Caco-2 (cell line): ENCODE measurements around the gene GPC6. TPM values are rescaled to one million over a fixed set of nuclear protein-coding genes. Genes with fewer than 3 reads are reported as not detected.

ENCODE experiments used
- BruUV-seq: library from RNA; stranded (reverse); fragments of 400-500 nt; replicated peaks from 2 replicates; lab custom pipeline; 2021; lab: Mats Ljungman, UMichigan
- CTCF ChIA-PET: fragments of 300-600 bp; sonication (Branson Sonifier 250); formaldehyde crosslinking; loops from one replicate; lab custom pipeline; 2022; ENCODE audit warnings: antibody characterized with exemption; lab: Charles Lee
- POLR2A ChIA-PET: fragments of 300-600 bp; sonication (Branson Sonifier 250); formaldehyde crosslinking; loops from one replicate; lab custom pipeline; 2022; ENCODE audit warnings: antibody characterized with exemption; lab: Charles Lee
- DNase-seq, 2 experiments: peaks; one replicate each; pipeline versions ENCODE4 v3.0.0 to v3.0.0-alpha.2; 2020 to 2022
- H3K27me3 ChIP-seq: replicated peaks from 2 replicates; pipeline ENCODE4 v1.6.0; 2011; ENCODE audit warnings: low read length; ENCODE audit not compliant: control insufficient read depth, insufficient read depth
- H3K36me3 ChIP-seq: 2 replicates; pipeline ENCODE4 v1.5.1; 2011; ENCODE audit warnings: low read length; ENCODE audit not compliant: control insufficient read depth, insufficient read depth
- H3K4me1 ChIP-seq: fragments of 250-450 bp; sonication (Bioruptor Pico); 2 replicates; pipeline ENCODE4 v1.5.1; 2020; ENCODE audit warnings: mild to moderate bottlenecking
- H3K4me3 ChIP-seq: 2 replicates; pipeline ENCODE4 v1.5.1; 2011; ENCODE audit warnings: low read depth, mild to moderate bottlenecking, control low read depth, low read length
- H3K9me3 ChIP-seq: fragments of 250-450 bp; sonication (Bioruptor Pico); 2 replicates; pipeline ENCODE4 v1.5.1; 2020; ENCODE audit warnings: mild to moderate bottlenecking, moderate library complexity
- H3K27ac Mint-ChIP-seq: one replicate; pipeline ENCODE4 v1.8.0; 2022; ENCODE audit warnings: mixed read lengths; ENCODE audit not compliant: unreplicated experiment
- H3K27me3 Mint-ChIP-seq: one replicate; pipeline ENCODE4 v1.8.0; 2022; ENCODE audit warnings: mixed read lengths; ENCODE audit not compliant: insufficient read depth, unreplicated experiment
- H3K36me3 Mint-ChIP-seq: one replicate; pipeline ENCODE4 v1.8.0; 2022; ENCODE audit warnings: mild to moderate bottlenecking, mixed read lengths; ENCODE audit not compliant: insufficient read depth, unreplicated experiment
- H3K4me1 Mint-ChIP-seq: one replicate; pipeline ENCODE4 v1.8.0; 2022; ENCODE audit warnings: low read depth, mixed read lengths; ENCODE audit not compliant: unreplicated experiment
- H3K4me3 Mint-ChIP-seq: one replicate; pipeline ENCODE4 v1.8.0; 2022; ENCODE audit warnings: mild to moderate bottlenecking, moderate library complexity, mixed read lengths; ENCODE audit not compliant: unreplicated experiment
- H3K9me3 Mint-ChIP-seq: one replicate; pipeline ENCODE4 v1.8.0; 2022; ENCODE audit warnings: mixed read lengths; ENCODE audit not compliant: unreplicated experiment
- intact Hi-C: fragments of 100-400 bp; cut with micrococcal nuclease; formaldehyde crosslinking; loops from one replicate; pipeline ENCODE4 v1.10.0; 2022; ENCODE audit not compliant: unreplicated experiment
- total RNA-seq: library from RNA; stranded (reverse); gene quantifications from 2 replicates; pipeline ENCODE4 v1.2.3, GENCODE V29; 2022
- TF ChIP-seq, protein P1 (sequence below), 2 experiments: fragments of 200-600 bp in 1 of 2; IDR thresholded peaks; 1 replicate in 1 of 2; 2 replicates in 1 of 2; pipeline versions ENCODE4 v1.5.1 to v1.8.0; 2011 to 2022; ENCODE audit warnings: antibody characterized with exemption in 1 of 2, control low read depth in 1 of 2, inconsistent platforms in 1 of 2, low read depth in 1 of 2, low read length in 1 of 2, mild to moderate bottlenecking in 1 of 2, moderate library complexity in 1 of 2; ENCODE audit not compliant: insufficient read depth in 1 of 2, severe bottlenecking in 1 of 2, unreplicated experiment in 1 of 2

The GPC6 gene
- total RNA-seq, 1 experiment from 2014 or later: 0.16 TPM

DNA sequence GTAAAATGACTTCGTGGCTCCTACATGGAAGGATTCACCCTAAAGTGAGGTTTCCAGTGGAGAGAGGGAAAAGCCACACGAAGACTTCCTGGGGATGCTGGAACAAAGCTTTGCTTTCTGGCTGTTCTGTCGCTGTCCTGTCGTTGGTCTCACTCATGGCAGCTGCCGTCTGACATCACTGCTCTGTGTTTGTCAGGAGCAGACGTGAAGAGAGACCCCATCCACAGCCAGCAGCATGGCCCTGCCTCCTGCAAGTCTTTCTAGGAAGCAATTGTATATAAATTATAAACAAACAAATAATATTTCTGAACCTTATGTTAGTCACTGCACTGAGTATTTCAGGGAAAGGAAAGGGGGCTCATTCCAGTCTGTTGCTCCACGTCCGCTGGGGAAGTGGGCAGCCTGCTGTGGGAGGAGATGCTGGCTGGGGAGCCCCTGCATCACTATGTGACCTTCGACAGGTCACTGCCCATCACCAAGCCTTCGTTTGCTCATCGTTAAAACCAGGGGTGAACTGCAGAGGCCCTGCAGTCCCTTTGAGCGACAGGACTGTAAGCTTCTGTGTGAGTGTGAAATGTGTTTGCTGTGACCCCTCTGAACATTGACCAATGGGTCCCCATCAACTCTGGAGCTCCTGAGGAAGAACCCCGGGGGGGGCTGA lies 1101.9 kb downstream of the GPC6 start:
- peaks cover 7% of the 10 kb centered on the region for H3K4me1 Mint-ChIP-seq
- H3K27me3 Mint-ChIP-seq: peaks cover 13% of the 10 kb centered on the region
- Histone ChIP-seq H3K27me3 (no peaks in the 10 kb centered on the region; the same call in none of the 2 replicates), H3K4me3 (no peak overlapping the region), H3K36me3 (no peaks in the 10 kb centered on the region), H3K9me3 (no peaks in the 10 kb centered on the region), H3K4me1 (no peaks in the 10 kb centered on the region; the same call in 1 of the 2 replicates)
- H3K9me3 Mint-ChIP-seq: no peaks in the 10 kb centered on the region
- TF ChIP-seq, protein P1, sequence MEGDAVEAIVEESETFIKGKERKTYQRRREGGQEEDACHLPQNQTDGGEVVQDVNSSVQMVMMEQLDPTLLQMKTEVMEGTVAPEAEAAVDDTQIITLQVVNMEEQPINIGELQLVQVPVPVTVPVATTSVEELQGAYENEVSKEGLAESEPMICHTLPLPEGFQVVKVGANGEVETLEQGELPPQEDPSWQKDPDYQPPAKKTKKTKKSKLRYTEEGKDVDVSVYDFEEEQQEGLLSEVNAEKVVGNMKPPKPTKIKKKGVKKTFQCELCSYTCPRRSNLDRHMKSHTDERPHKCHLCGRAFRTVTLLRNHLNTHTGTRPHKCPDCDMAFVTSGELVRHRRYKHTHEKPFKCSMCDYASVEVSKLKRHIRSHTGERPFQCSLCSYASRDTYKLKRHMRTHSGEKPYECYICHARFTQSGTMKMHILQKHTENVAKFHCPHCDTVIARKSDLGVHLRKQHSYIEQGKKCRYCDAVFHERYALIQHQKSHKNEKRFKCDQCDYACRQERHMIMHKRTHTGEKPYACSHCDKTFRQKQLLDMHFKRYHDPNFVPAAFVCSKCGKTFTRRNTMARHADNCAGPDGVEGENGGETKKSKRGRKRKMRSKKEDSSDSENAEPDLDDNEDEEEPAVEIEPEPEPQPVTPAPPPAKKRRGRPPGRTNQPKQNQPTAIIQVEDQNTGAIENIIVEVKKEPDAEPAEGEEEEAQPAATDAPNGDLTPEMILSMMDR (IDR thresholded peaks at IDR 0.05; ENCODE audit: insufficient read depth in 1 of 2, low read depth in 1 of 2, low read length in 1 of 2, severe bottlenecking in 1 of 2, unreplicated experiment in 1 of 2): no peak
- intact Hi-C loops: no loop called here
- ChIA-PET CTCF (no interaction called here), POLR2A (no interaction called here)
- no peak overlapping the region for H3K27ac Mint-ChIP-seq
- BruUV-seq: no TSS peak
- no peak for DNase-seq
- no peaks in the 10 kb centered on the region for H3K36me3 Mint-ChIP-seq
- no peak overlapping the region for H3K4me3 Mint-ChIP-seq

DNA sequence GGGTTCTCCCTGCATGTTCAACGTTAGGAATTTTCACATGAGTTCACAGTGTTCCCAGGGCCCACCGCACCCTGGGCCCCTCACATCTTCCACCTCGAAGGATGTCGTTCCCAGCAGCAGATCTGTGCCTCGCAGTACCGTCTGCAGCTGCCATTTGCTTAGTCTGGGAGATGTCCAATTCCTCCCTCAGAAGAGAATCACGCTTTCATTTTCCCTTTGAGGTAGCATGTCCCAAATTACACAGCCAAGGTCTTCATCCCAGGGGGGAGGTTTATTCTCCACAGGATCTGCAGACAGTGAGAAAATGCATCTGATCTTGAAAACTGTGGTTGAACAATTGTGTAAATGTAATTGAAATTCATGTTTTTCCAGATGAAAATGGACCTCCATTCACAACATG lies 1102.7 kb downstream of the GPC6 start:
- intact Hi-C loops: no loop called here
- no peak overlapping the region for H3K4me3 Mint-ChIP-seq
- H3K9me3 Mint-ChIP-seq: no peaks in the 10 kb centered on the region
- Histone ChIP-seq H3K27me3 (no peaks in the 10 kb centered on the region; the same call in none of the 2 replicates), H3K36me3 (no peaks in the 10 kb centered on the region), H3K4me1 (no peaks in the 10 kb centered on the region; the same call in 1 of the 2 replicates), H3K9me3 (no peaks in the 10 kb centered on the region), H3K4me3 (no peak overlapping the region)
- POLR2A ChIA-PET: no interaction called here
- TF ChIP-seq, protein P1 (IDR thresholded peaks at IDR 0.05; ENCODE audit: insufficient read depth in 1 of 2, low read depth in 1 of 2, low read length in 1 of 2, severe bottlenecking in 1 of 2, unreplicated experiment in 1 of 2): no peak
- H3K27ac Mint-ChIP-seq: no peak overlapping the region
- BruUV-seq: no TSS peak
- H3K4me1 Mint-ChIP-seq: peaks cover 7% of the 10 kb centered on the region
- H3K36me3 Mint-ChIP-seq: no peaks in the 10 kb centered on the region
- DNase-seq: no peak
- CTCF ChIA-PET: no interaction called here
- H3K27me3 Mint-ChIP-seq: peaks cover 15% of the 10 kb centered on the region

DNA sequence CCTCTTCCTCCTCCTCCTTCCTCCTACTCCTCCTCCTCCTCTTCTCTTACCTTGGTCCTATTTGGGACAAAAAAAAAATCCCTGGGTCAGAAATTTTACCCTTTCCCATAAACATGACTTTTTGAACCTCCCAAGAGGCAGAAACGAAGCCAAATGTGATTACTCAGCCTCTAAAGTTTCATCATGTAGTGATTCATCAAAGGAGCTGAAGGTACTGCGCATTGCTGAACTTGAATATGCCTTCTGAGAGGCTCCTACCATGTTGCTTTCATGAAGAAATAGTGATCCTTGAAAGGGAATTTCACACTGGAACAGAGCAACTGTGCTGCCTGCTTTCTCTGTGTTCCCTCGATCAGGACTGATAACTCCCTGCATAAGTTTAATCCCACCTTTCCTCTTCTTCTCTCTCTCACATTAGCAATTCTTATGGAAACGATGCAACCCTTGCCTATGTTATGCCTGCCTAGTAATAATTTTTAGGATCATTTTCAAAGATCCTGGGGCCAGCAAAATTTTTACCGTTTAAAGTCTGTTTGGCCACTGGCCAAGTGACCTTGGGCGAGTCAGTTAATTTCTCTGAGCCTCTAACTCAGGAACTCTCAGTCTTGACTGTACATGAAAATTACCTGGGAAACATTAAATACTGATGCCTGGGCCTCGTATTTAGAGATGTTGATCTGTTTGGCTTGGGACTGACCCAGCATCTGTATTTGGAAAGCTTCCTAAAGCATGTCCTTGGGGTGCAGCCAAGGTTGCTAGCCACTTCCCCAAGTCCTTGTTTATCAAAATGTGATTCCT lies 1103.3 kb downstream of the GPC6 start:
- no peak overlapping the region for H3K4me3 ChIP-seq
- no TSS peak for BruUV-seq
- no peaks in the 10 kb centered on the region; the same call in none of the 2 replicates for H3K27me3 ChIP-seq
- peaks cover 15% of the 10 kb centered on the region for H3K27me3 Mint-ChIP-seq
- H3K4me3 Mint-ChIP-seq: no peak overlapping the region
- no peak for DNase-seq
- H3K9me3 Mint-ChIP-seq: no peaks in the 10 kb centered on the region
- H3K4me1 ChIP-seq: no peaks in the 10 kb centered on the region; the same call in 1 of the 2 replicates
- H3K9me3 ChIP-seq: no peaks in the 10 kb centered on the region
- H3K36me3 Mint-ChIP-seq: no peaks in the 10 kb centered on the region
- peaks cover 7% of the 10 kb centered on the region for H3K4me1 Mint-ChIP-seq
- no peaks in the 10 kb centered on the region for H3K36me3 ChIP-seq
- no peak overlapping the region for H3K27ac Mint-ChIP-seq
- TF ChIP-seq, protein P1 (IDR thresholded peaks at IDR 0.05; ENCODE audit: insufficient read depth in 1 of 2, low read depth in 1 of 2, low read length in 1 of 2, severe bottlenecking in 1 of 2, unreplicated experiment in 1 of 2): no peak
- CTCF ChIA-PET: no interaction called here
- POLR2A ChIA-PET: no interaction called here
- intact Hi-C loops: no loop called here
